Measurements from ENCODE around the gene TDRD7. TPM values are rescaled to one million over a fixed set of nuclear protein-coding genes. Genes with fewer than 3 reads are reported as not detected.

Gene TDRD7
- total RNA-seq, 1 donor from 2014 or later = 8.1 TPM

- no peak for DNase-seq (ENCODE audit: low spot score)
- H3K9me3 ChIP-seq (ENCODE audit: low read depth) = no peaks in the 10 kb centered on the region
- peak overlapping the region; percentile 64 for H2AFZ ChIP-seq (replicated peaks)
- Mint-ChIP-seq H3K27me3 (ENCODE audit: insufficient read depth, low read depth) (peaks cover 52% of the 10 kb centered on the region), H3K4me3 (peak overlapping the region; percentile 83), H3K4me1 (peaks cover 11% of the 10 kb centered on the region), H3K9me3 (peaks cover 16% of the 10 kb centered on the region), H3K36me3 (no peaks in the 10 kb centered on the region), H3K27ac (no peak overlapping the region)
- H3K4me1 ChIP-seq = peaks cover 14% of the 10 kb centered on the region
- H3K27ac ChIP-seq = no peak overlapping the region
- H3F3A ChIP-seq (ENCODE audit: low read depth) = peaks cover 24% of the 10 kb centered on the region
- peak overlapping the region; percentile 39 for H3K4me3 ChIP-seq
- H3K4me2 ChIP-seq = peak overlapping the region; percentile 68
- H3K27me3 ChIP-seq = peaks cover 71% of the 10 kb centered on the region
- TF ChIP-seq EZH2phosphoT487 (IDR thresholded peaks at IDR 0.05) (no peak), CTCF (IDR thresholded peaks at IDR 0.05) (no peak), EZH2 (IDR thresholded peaks at IDR 0.05) (no peak)
- no peak overlapping the region for H3K9ac ChIP-seq
- peaks cover 6% of the 10 kb centered on the region for H4K20me1 ChIP-seq (ENCODE audit: low read depth)
- no peaks in the 10 kb centered on the region for H3K79me2 ChIP-seq (ENCODE audit: low read depth)
- no peaks in the 10 kb centered on the region for H3K36me3 ChIP-seq
Observed at GRCh38 chr9:97500765-97501176, 88.9 kb downstream of the TDRD7 start.

GRCh38 chr9:97501177-97501971 lies 89.5 kb downstream of the TDRD7 start, which contains the start of gene TMOD1:
Gene TMOD1 (plus strand): TSS chr9:97501666. CDS start chr9:97524189, 22,523 bp downstream.
- Mint-ChIP-seq H3K27ac (no peak within 1 kb of the TSS), H3K36me3 (no peaks in the 10 kb centered on the region), H3K4me1 (peaks cover 11% of the 10 kb centered on the region), H3K27me3 (ENCODE audit: insufficient read depth, low read depth) (peaks cover 52% of the 10 kb centered on the region), H3K9me3 (peaks cover 16% of the 10 kb centered on the region), H3K4me3 (peak within 1 kb of the TSS; percentile 83)
- TF ChIP-seq EZH2 (IDR thresholded peaks at IDR 0.05) (peak; percentile 19), CTCF (IDR thresholded peaks at IDR 0.05) (peak; percentile 37), EZH2phosphoT487 (IDR thresholded peaks at IDR 0.05) (no peak)
- DNase-seq (ENCODE audit: low spot score) = peak; percentile 83
- H4K20me1 ChIP-seq (ENCODE audit: low read depth) = peaks cover 6% of the 10 kb centered on the region
- peaks cover 24% of the 10 kb centered on the region for H3F3A ChIP-seq (ENCODE audit: low read depth)
- no peaks in the 10 kb centered on the region for H3K36me3 ChIP-seq
- H3K27ac ChIP-seq = no peak within 1 kb of the TSS
- peaks cover 77% of the 10 kb centered on the region for H3K27me3 ChIP-seq
- peak within 1 kb of the TSS; percentile 92 for H3K4me2 ChIP-seq
- no peaks in the 10 kb centered on the region for H3K9me3 ChIP-seq (ENCODE audit: low read depth)
- H3K4me3 ChIP-seq = peak within 1 kb of the TSS; percentile 81
- H3K4me1 ChIP-seq = peaks cover 14% of the 10 kb centered on the region
- no peaks in the 10 kb centered on the region for H3K79me2 ChIP-seq (ENCODE audit: low read depth)
- H2AFZ ChIP-seq (replicated peaks) = peak within 1 kb of the TSS; percentile 92
- no peak within 1 kb of the TSS for H3K9ac ChIP-seq

- Histone ChIP-seq H3K79me2 (ENCODE audit: low read depth) (no peaks in the 10 kb centered on the region), H3K9ac (no peak overlapping the region), H3F3A (ENCODE audit: low read depth) (peaks cover 24% of the 10 kb centered on the region), H3K27ac (no peak overlapping the region), H3K4me1 (peaks cover 14% of the 10 kb centered on the region), H3K36me3 (no peaks in the 10 kb centered on the region), H4K20me1 (ENCODE audit: low read depth) (peaks cover 6% of the 10 kb centered on the region), H3K4me2 (peak overlapping the region; percentile 92), H3K9me3 (ENCODE audit: low read depth) (no peaks in the 10 kb centered on the region), H3K4me3 (peak overlapping the region; percentile 81), H2AFZ (replicated peaks) (peak overlapping the region; percentile 92), H3K27me3 (peaks cover 82% of the 10 kb centered on the region)
- peaks cover 16% of the 10 kb centered on the region for H3K9me3 Mint-ChIP-seq
- H3K27me3 Mint-ChIP-seq (ENCODE audit: insufficient read depth, low read depth) = peaks cover 52% of the 10 kb centered on the region
- H3K4me1 Mint-ChIP-seq = peaks cover 11% of the 10 kb centered on the region
- TF ChIP-seq EZH2phosphoT487 (IDR thresholded peaks at IDR 0.05) (no peak), EZH2 (IDR thresholded peaks at IDR 0.05) (no peak), CTCF (IDR thresholded peaks at IDR 0.05) (no peak)
- no peak overlapping the region for H3K27ac Mint-ChIP-seq
- peak; percentile 60 for DNase-seq (ENCODE audit: low spot score)
- H3K4me3 Mint-ChIP-seq = no peak overlapping the region
- no peaks in the 10 kb centered on the region for H3K36me3 Mint-ChIP-seq
Observed at GRCh38 chr9:97501972-97502221, 90.0 kb downstream of the TDRD7 start.

All from neural progenitor cell (in vitro differentiated cells).